Keratinocyte (primary cell): Measurements from ENCODE around the gene ARFIP1. TPM values are rescaled to one million over a fixed set of nuclear protein-coding genes. Genes with fewer than 3 reads are reported as not detected.

Source experiments
- DNase-seq: peaks from one replicate; pipeline ENCODE4 v3.0.0-alpha.2; 2011; ENCODE audit warnings: low read depth, missing footprints, low spot score
- FAIRE-seq: peaks from 2 replicates; lab custom pipeline; 2011; peaks lifted over from hg19 to GRCh38; lab: Jason Lieb, UNC
- H2AFZ ChIP-seq: 2 replicates; pipeline ENCODE4 v1.6.0; 2012; ENCODE audit warnings: low read length, control low read depth, inconsistent platforms; ENCODE audit not compliant: control insufficient read depth
- H3K27ac ChIP-seq: 2 replicates; pipeline ENCODE4 v1.5.1; 2011; ENCODE audit warnings: low read length; ENCODE audit not compliant: control insufficient read depth, insufficient read depth
- H3K27me3 ChIP-seq: 3 replicates; pipeline ENCODE4 v1.6.0; 2011; ENCODE audit warnings: low read length; ENCODE audit not compliant: control insufficient read depth, insufficient read depth; ENCODE audit errors: extremely low read depth
- H3K36me3 ChIP-seq, 2 experiments: 2 replicates in 1 of 2; 3 replicates in 1 of 2; pipeline ENCODE4 v1.5.1; 2011; ENCODE audit warnings: low read length in 2 of 2, mild to moderate bottlenecking in 1 of 2; ENCODE audit not compliant: control insufficient read depth in 2 of 2, insufficient read depth in 2 of 2; ENCODE audit errors: extremely low read depth in 1 of 2
- H3K4me1 ChIP-seq: 3 replicates; pipeline ENCODE4 v1.5.1; 2011; ENCODE audit warnings: low read length; ENCODE audit not compliant: control insufficient read depth, insufficient read depth; ENCODE audit errors: extremely low read depth
- H3K4me2 ChIP-seq: 3 replicates; pipeline ENCODE4 v1.6.0; 2011; ENCODE audit warnings: low read depth, low read length; ENCODE audit not compliant: control insufficient read depth, insufficient read depth; ENCODE audit errors: extremely low read depth
- H3K4me3 ChIP-seq, 3 experiments: fragments of 200-600 bp in 1 of 3; sonication (generic) in 1 of 3; 2 replicates in 2 of 3; 3 replicates in 1 of 3; pipeline ENCODE4 v1.5.1; 2011 to 2016; ENCODE audit warnings: low read length in 3 of 3, mild to moderate bottlenecking in 3 of 3, control low read depth in 2 of 3, inconsistent platforms in 1 of 3, low read depth in 1 of 3, mixed read lengths in 1 of 3, mixed run types in 1 of 3, moderate library complexity in 1 of 3; ENCODE audit not compliant: control insufficient read depth in 2 of 3, insufficient read depth in 2 of 3; ENCODE audit errors: extremely low read depth in 1 of 3
- H3K79me2 ChIP-seq: 2 replicates; pipeline ENCODE4 v1.6.0; 2012; ENCODE audit warnings: low read length; ENCODE audit not compliant: control insufficient read depth, insufficient read depth
- H3K9ac ChIP-seq: 3 replicates; pipeline ENCODE4 v1.6.0; 2011; ENCODE audit warnings: low read length; ENCODE audit not compliant: control insufficient read depth, insufficient read depth; ENCODE audit errors: extremely low read depth
- H3K9me1 ChIP-seq: 3 replicates; pipeline ENCODE4 v1.6.0; 2011; ENCODE audit warnings: low read length; ENCODE audit not compliant: control insufficient read depth, insufficient read depth; ENCODE audit errors: extremely low read depth
- H3K9me3 ChIP-seq: 2 replicates; pipeline ENCODE4 v1.5.1; 2012; ENCODE audit warnings: low read depth, low read length; ENCODE audit not compliant: control insufficient read depth
- H4K20me1 ChIP-seq: 3 replicates; pipeline ENCODE4 v1.6.0; 2011; ENCODE audit warnings: low read length; ENCODE audit not compliant: control insufficient read depth, insufficient read depth; ENCODE audit errors: extremely low read depth
- EZH2 ChIP-seq: IDR thresholded peaks from one replicate; pipeline ENCODE4 v1.6.1; 2012; ENCODE audit warnings: inconsistent platforms, mild to moderate bottlenecking, low read length, moderate library complexity
- dilution Hi-C: fragments of 300-500 bp; cut with MboI; formaldehyde crosslinking; loops from one replicate; pipeline ENCODE4 v1.7.0; 2020; ENCODE audit warnings: low sequenced_read_pairs; ENCODE audit not compliant: extremely low pct_ligation_motif_present
- polyA plus RNA-seq, 5 experiments: library from polyadenylated mRNA; depleted of rRNA in 3 of 5; stranded (reverse) in 3 of 5; stranded (forward) in 1 of 5; unstranded in 1 of 5; fragments of >200 nt; gene quantifications; 1 replicate in 1 of 5; 2 replicates in 3 of 5; 3 replicates in 1 of 5; pipeline versions ENCODE4 v1.2.1 to v1.2.3, GENCODE V29; 2011 to 2012; ENCODE audit warnings: missing spikeins in 2 of 5, low read depth in 1 of 5, low replicate concordance in 1 of 5
- TF ChIP-seq, protein P1 (sequence below), 3 experiments: IDR thresholded peaks in 1 of 3; conservative IDR thresholded peaks in 1 of 3; optimal IDR thresholded peaks in 1 of 3; 2 replicates in 2 of 3; 3 replicates in 1 of 3; pipeline versions ENCODE3 to v1.5.1; 2011; ENCODE audit warnings: low read length in 3 of 3, mild to moderate bottlenecking in 3 of 3, moderate library complexity in 2 of 3, control low read depth in 1 of 3, inconsistent platforms in 1 of 3; ENCODE audit not compliant: insufficient read depth in 2 of 3; ENCODE audit errors: extremely low read depth in 1 of 3

Gene ARFIP1
- polyA plus RNA-seq, 1 donor (not counting 4 experiments of a cell fraction or from before 2014, with no cell fraction given), result 44.4 TPM

- TF ChIP-seq, protein P1, sequence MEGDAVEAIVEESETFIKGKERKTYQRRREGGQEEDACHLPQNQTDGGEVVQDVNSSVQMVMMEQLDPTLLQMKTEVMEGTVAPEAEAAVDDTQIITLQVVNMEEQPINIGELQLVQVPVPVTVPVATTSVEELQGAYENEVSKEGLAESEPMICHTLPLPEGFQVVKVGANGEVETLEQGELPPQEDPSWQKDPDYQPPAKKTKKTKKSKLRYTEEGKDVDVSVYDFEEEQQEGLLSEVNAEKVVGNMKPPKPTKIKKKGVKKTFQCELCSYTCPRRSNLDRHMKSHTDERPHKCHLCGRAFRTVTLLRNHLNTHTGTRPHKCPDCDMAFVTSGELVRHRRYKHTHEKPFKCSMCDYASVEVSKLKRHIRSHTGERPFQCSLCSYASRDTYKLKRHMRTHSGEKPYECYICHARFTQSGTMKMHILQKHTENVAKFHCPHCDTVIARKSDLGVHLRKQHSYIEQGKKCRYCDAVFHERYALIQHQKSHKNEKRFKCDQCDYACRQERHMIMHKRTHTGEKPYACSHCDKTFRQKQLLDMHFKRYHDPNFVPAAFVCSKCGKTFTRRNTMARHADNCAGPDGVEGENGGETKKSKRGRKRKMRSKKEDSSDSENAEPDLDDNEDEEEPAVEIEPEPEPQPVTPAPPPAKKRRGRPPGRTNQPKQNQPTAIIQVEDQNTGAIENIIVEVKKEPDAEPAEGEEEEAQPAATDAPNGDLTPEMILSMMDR (optimal IDR thresholded peaks at IDR 0.05 in 1 of 3, IDR thresholded peaks at IDR 0.05 in 1 of 3, conservative IDR thresholded peaks at IDR 0.05 in 1 of 3; ENCODE audit: extremely low read depth in 1 of 3, insufficient read depth in 2 of 3, low read length in 3 of 3), result no peak
- no peak for TF ChIP-seq EZH2
- Histone ChIP-seq H4K20me1 (no peaks in the 10 kb centered on the region), H3K4me1 (peaks cover 28% of the 10 kb centered on the region), H3K9me3 (peaks cover 2% of the 10 kb centered on the region), H3K79me2 (peaks cover 7% of the 10 kb centered on the region), H2AFZ (no peak overlapping the region), H3K4me2 (no peak overlapping the region), H3K4me3 (no peak overlapping the region), H3K36me3 (no peaks in the 10 kb centered on the region), H3K27ac (no peak overlapping the region), H3K27me3 (no peaks in the 10 kb centered on the region), H3K9me1 (no peaks in the 10 kb centered on the region), H3K9ac (no peak overlapping the region)
- dilution Hi-C loops, result no loop called here
- DNase-seq (no peak), FAIRE-seq (peak; percentile 5)
Measured at GRCh38 chr4:152848508-152848907, 68.8 kb downstream of the ARFIP1 start.

DNA sequence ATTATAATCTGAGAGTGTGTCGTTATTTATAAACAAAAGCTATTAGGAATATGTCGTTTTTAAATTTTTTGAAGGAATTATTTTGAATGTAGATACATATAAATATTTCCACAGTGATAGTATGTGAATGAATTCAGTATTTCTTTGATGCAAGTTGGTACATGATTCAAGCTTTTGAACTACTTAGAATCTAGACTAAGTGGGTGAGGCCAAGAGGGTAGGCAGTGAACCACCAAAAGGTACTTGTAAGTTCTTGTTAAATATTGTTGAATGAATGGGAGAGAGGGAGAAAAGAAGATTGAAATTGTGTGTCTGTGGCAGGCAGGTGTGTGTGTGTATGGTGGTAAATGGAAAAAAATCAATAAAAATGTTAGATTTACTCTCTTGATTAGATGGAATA is 69.6 kb downstream of the ARFIP1 start:
- DNase-seq (peak; percentile 38), FAIRE-seq (peak; percentile 81)
- Histone ChIP-seq H4K20me1 (no peaks in the 10 kb centered on the region), H3K4me3 (peak overlapping the region in 1 of 3 experiments; percentile 30), H3K27me3 (no peaks in the 10 kb centered on the region), H3K27ac (peak overlapping the region; percentile 77), H2AFZ (no peak overlapping the region), H3K36me3 (no peaks in the 10 kb centered on the region), H3K9ac (no peak overlapping the region), H3K9me1 (no peaks in the 10 kb centered on the region), H3K4me2 (peak overlapping the region; percentile 69), H3K79me2 (peaks cover 5% of the 10 kb centered on the region), H3K4me1 (peaks cover 28% of the 10 kb centered on the region), H3K9me3 (peaks cover 2% of the 10 kb centered on the region)
- dilution Hi-C loops, result no loop called here
- TF ChIP-seq, protein P1 (optimal IDR thresholded peaks at IDR 0.05 in 1 of 3, IDR thresholded peaks at IDR 0.05 in 1 of 3, conservative IDR thresholded peaks at IDR 0.05 in 1 of 3; ENCODE audit: extremely low read depth in 1 of 3, insufficient read depth in 2 of 3, low read length in 3 of 3), result no peak
- TF ChIP-seq EZH2, result no peak
